Keratinocyte (primary cell): Measurements from ENCODE around the gene ZNF423. TPM values are rescaled to one million over a fixed set of nuclear protein-coding genes. Genes with fewer than 3 reads are reported as not detected.

Source experiments
- DNase-seq: peaks from one replicate; pipeline ENCODE4 v3.0.0-alpha.2; 2011; ENCODE audit warnings: low read depth, missing footprints, low spot score
- FAIRE-seq: peaks from 2 replicates; lab custom pipeline; 2011; peaks lifted over from hg19 to GRCh38; lab: Jason Lieb, UNC
- H2AFZ ChIP-seq: 2 replicates; pipeline ENCODE4 v1.6.0; 2012; ENCODE audit warnings: low read length, control low read depth, inconsistent platforms; ENCODE audit not compliant: control insufficient read depth
- H3K27ac ChIP-seq: 2 replicates; pipeline ENCODE4 v1.5.1; 2011; ENCODE audit warnings: low read length; ENCODE audit not compliant: control insufficient read depth, insufficient read depth
- H3K27me3 ChIP-seq: 3 replicates; pipeline ENCODE4 v1.6.0; 2011; ENCODE audit warnings: low read length; ENCODE audit not compliant: control insufficient read depth, insufficient read depth; ENCODE audit errors: extremely low read depth
- H3K36me3 ChIP-seq, 2 experiments: 2 replicates in 1 of 2; 3 replicates in 1 of 2; pipeline ENCODE4 v1.5.1; 2011; ENCODE audit warnings: low read length in 2 of 2, mild to moderate bottlenecking in 1 of 2; ENCODE audit not compliant: control insufficient read depth in 2 of 2, insufficient read depth in 2 of 2; ENCODE audit errors: extremely low read depth in 1 of 2
- H3K4me1 ChIP-seq: 3 replicates; pipeline ENCODE4 v1.5.1; 2011; ENCODE audit warnings: low read length; ENCODE audit not compliant: control insufficient read depth, insufficient read depth; ENCODE audit errors: extremely low read depth
- H3K4me2 ChIP-seq: 3 replicates; pipeline ENCODE4 v1.6.0; 2011; ENCODE audit warnings: low read depth, low read length; ENCODE audit not compliant: control insufficient read depth, insufficient read depth; ENCODE audit errors: extremely low read depth
- H3K4me3 ChIP-seq, 3 experiments: fragments of 200-600 bp in 1 of 3; sonication (generic) in 1 of 3; 2 replicates in 2 of 3; 3 replicates in 1 of 3; pipeline ENCODE4 v1.5.1; 2011 to 2016; ENCODE audit warnings: low read length in 3 of 3, mild to moderate bottlenecking in 3 of 3, control low read depth in 2 of 3, inconsistent platforms in 1 of 3, low read depth in 1 of 3, mixed read lengths in 1 of 3, mixed run types in 1 of 3, moderate library complexity in 1 of 3; ENCODE audit not compliant: control insufficient read depth in 2 of 3, insufficient read depth in 2 of 3; ENCODE audit errors: extremely low read depth in 1 of 3
- H3K79me2 ChIP-seq: 2 replicates; pipeline ENCODE4 v1.6.0; 2012; ENCODE audit warnings: low read length; ENCODE audit not compliant: control insufficient read depth, insufficient read depth
- H3K9ac ChIP-seq: 3 replicates; pipeline ENCODE4 v1.6.0; 2011; ENCODE audit warnings: low read length; ENCODE audit not compliant: control insufficient read depth, insufficient read depth; ENCODE audit errors: extremely low read depth
- H3K9me1 ChIP-seq: 3 replicates; pipeline ENCODE4 v1.6.0; 2011; ENCODE audit warnings: low read length; ENCODE audit not compliant: control insufficient read depth, insufficient read depth; ENCODE audit errors: extremely low read depth
- H3K9me3 ChIP-seq: 2 replicates; pipeline ENCODE4 v1.5.1; 2012; ENCODE audit warnings: low read depth, low read length; ENCODE audit not compliant: control insufficient read depth
- H4K20me1 ChIP-seq: 3 replicates; pipeline ENCODE4 v1.6.0; 2011; ENCODE audit warnings: low read length; ENCODE audit not compliant: control insufficient read depth, insufficient read depth; ENCODE audit errors: extremely low read depth
- CTCF ChIP-seq, 3 experiments: IDR thresholded peaks in 1 of 3; conservative IDR thresholded peaks in 1 of 3; optimal IDR thresholded peaks in 1 of 3; 2 replicates in 2 of 3; 3 replicates in 1 of 3; pipeline versions ENCODE3 to v1.5.1; 2011; ENCODE audit warnings: low read length in 3 of 3, mild to moderate bottlenecking in 3 of 3, moderate library complexity in 2 of 3, control low read depth in 1 of 3, inconsistent platforms in 1 of 3; ENCODE audit not compliant: insufficient read depth in 2 of 3; ENCODE audit errors: extremely low read depth in 1 of 3
- EZH2 ChIP-seq: IDR thresholded peaks from one replicate; pipeline ENCODE4 v1.6.1; 2012; ENCODE audit warnings: inconsistent platforms, mild to moderate bottlenecking, low read length, moderate library complexity
- dilution Hi-C: fragments of 300-500 bp; cut with MboI; formaldehyde crosslinking; loops from one replicate; pipeline ENCODE4 v1.7.0; 2020; ENCODE audit warnings: low sequenced_read_pairs; ENCODE audit not compliant: extremely low pct_ligation_motif_present
- polyA plus RNA-seq, 5 experiments: library from polyadenylated mRNA; depleted of rRNA in 3 of 5; stranded (reverse) in 3 of 5; stranded (forward) in 1 of 5; unstranded in 1 of 5; fragments of >200 nt; gene quantifications; 1 replicate in 1 of 5; 2 replicates in 3 of 5; 3 replicates in 1 of 5; pipeline versions ENCODE4 v1.2.1 to v1.2.3, GENCODE V29; 2011 to 2012; ENCODE audit warnings: missing spikeins in 2 of 5, low read depth in 1 of 5, low replicate concordance in 1 of 5

ZNF423 gene
- polyA plus RNA-seq, 1 donor (not counting 4 experiments of a cell fraction or from before 2014, with no cell fraction given) = 0.05 TPM

- TF ChIP-seq CTCF (optimal IDR thresholded peaks at IDR 0.05 in 1 of 3, IDR thresholded peaks at IDR 0.05 in 1 of 3, conservative IDR thresholded peaks at IDR 0.05 in 1 of 3; ENCODE audit: extremely low read depth in 1 of 3, insufficient read depth in 2 of 3, low read length in 3 of 3) (no peak), EZH2 (no peak)
- H2AFZ ChIP-seq = no peak overlapping the region
- H3K79me2 ChIP-seq = no peaks in the 10 kb centered on the region
- dilution Hi-C loops = no loop called here
- no peaks in the 10 kb centered on the region for H3K9me1 ChIP-seq
- H3K27ac ChIP-seq = no peak overlapping the region
- H3K4me3 ChIP-seq = no peak overlapping the region
- DNase-seq (no peak), FAIRE-seq (no peak)
- H3K4me1 ChIP-seq = no peaks in the 10 kb centered on the region
- H3K9me3 ChIP-seq = no peaks in the 10 kb centered on the region
- no peaks in the 10 kb centered on the region for H3K36me3 ChIP-seq
- no peak overlapping the region for H3K4me2 ChIP-seq
- no peaks in the 10 kb centered on the region for H4K20me1 ChIP-seq
- no peak overlapping the region for H3K9ac ChIP-seq
- H3K27me3 ChIP-seq = no peaks in the 10 kb centered on the region
Measured at GRCh38 chr16:49575346-49576172, 280.4 kb downstream of the ZNF423 start.

- Histone ChIP-seq H3K9me1 (no peaks in the 10 kb centered on the region), H3K36me3 (no peaks in the 10 kb centered on the region), H4K20me1 (no peaks in the 10 kb centered on the region), H3K79me2 (no peaks in the 10 kb centered on the region), H3K4me3 (no peak overlapping the region), H3K4me1 (no peaks in the 10 kb centered on the region), H3K9me3 (no peaks in the 10 kb centered on the region), H2AFZ (no peak overlapping the region), H3K27ac (no peak overlapping the region), H3K9ac (no peak overlapping the region), H3K4me2 (no peak overlapping the region), H3K27me3 (no peaks in the 10 kb centered on the region)
- dilution Hi-C loops = no loop called here
- FAIRE-seq (no peak), DNase-seq (no peak)
- TF ChIP-seq CTCF (optimal IDR thresholded peaks at IDR 0.05 in 1 of 3, IDR thresholded peaks at IDR 0.05 in 1 of 3, conservative IDR thresholded peaks at IDR 0.05 in 1 of 3; ENCODE audit: extremely low read depth in 1 of 3, insufficient read depth in 2 of 3, low read length in 3 of 3) = no peak
- TF ChIP-seq EZH2 = no peak
Measured at GRCh38 chr16:49574826-49575225, 281.1 kb downstream of the ZNF423 start.
